HL-60 (cell line): ENCODE measurements around the gene ADAMTS7.
"Not testable (repeated sequence)": the region's sequence is repeated elsewhere in the genome, so short reads cannot be mapped to it uniquely, and the experiment has no call there.

Experiments used
- CTCF ChIP-seq: IDR thresholded peaks from one replicate; pipeline ENCODE4 v1.5.1; 2011; ENCODE audit warnings: low read length, control low read depth, inconsistent platforms; ENCODE audit not compliant: insufficient read depth
- POLR2AphosphoS5 ChIP-seq: IDR thresholded peaks from 2 replicates; pipeline ENCODE4 v1.6.1; 2012; ENCODE audit warnings: low read depth
- TF ChIP-seq, protein P1 (sequence below): IDR thresholded peaks from 2 replicates; pipeline ENCODE4 v1.6.1; 2012; ENCODE audit warnings: low read depth; ENCODE audit not compliant: insufficient replicate concordance

DNA sequence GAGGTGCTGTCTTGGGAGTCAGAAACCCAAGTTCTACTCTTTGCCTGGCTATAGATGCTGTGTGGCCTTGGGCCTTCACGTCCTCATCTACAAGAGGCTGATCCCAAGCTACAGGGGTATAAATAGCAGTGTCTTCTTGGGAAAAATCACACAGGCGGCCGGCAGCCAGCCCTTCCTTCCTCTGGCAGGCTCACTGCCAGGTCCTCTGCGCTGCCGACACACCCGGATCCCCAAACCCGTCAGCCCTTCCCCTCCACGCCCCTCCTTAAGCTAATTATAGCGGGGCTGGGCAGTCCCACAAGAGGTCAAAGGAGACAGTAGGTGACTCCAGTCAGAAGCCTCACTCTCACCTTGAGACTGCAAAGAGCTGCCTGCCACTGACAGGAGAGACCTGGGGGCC lies 31.3 kb downstream of the ADAMTS7 start:
- TF ChIP-seq, protein P1, sequence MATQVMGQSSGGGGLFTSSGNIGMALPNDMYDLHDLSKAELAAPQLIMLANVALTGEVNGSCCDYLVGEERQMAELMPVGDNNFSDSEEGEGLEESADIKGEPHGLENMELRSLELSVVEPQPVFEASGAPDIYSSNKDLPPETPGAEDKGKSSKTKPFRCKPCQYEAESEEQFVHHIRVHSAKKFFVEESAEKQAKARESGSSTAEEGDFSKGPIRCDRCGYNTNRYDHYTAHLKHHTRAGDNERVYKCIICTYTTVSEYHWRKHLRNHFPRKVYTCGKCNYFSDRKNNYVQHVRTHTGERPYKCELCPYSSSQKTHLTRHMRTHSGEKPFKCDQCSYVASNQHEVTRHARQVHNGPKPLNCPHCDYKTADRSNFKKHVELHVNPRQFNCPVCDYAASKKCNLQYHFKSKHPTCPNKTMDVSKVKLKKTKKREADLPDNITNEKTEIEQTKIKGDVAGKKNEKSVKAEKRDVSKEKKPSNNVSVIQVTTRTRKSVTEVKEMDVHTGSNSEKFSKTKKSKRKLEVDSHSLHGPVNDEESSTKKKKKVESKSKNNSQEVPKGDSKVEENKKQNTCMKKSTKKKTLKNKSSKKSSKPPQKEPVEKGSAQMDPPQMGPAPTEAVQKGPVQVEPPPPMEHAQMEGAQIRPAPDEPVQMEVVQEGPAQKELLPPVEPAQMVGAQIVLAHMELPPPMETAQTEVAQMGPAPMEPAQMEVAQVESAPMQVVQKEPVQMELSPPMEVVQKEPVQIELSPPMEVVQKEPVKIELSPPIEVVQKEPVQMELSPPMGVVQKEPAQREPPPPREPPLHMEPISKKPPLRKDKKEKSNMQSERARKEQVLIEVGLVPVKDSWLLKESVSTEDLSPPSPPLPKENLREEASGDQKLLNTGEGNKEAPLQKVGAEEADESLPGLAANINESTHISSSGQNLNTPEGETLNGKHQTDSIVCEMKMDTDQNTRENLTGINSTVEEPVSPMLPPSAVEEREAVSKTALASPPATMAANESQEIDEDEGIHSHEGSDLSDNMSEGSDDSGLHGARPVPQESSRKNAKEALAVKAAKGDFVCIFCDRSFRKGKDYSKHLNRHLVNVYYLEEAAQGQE, result not testable (repeated sequence)
- TF ChIP-seq CTCF, POLR2AphosphoS5: not testable (repeated sequence)
